ENCODE measurements around the gene CCDC83.

The CCDC83 gene

GRCh38 chr11:85869781-85870180, 14.6 kb downstream of the CCDC83 start:
- no peak overlapping the region for H3K4me3 ChIP-seq (ENCODE audit: low read length)
- no peak for DNase-seq (ENCODE audit: low read depth, low spot score)

GRCh38 chr11:85874265-85874664, 19.1 kb downstream of the CCDC83 start:
- no peak overlapping the region for H3K4me3 ChIP-seq (ENCODE audit: low read length)
- DNase-seq (ENCODE audit: low read depth, low spot score): no peak

- no peak overlapping the region for H3K4me3 ChIP-seq (ENCODE audit: low read length)
- no peak for DNase-seq (ENCODE audit: low read depth, low spot score)
Measured at GRCh38 chr11:85875505-85875904, 20.3 kb downstream of the CCDC83 start.

- DNase-seq (ENCODE audit: low read depth, low spot score): no peak
- no peak overlapping the region for H3K4me3 ChIP-seq (ENCODE audit: low read length)
Measured at GRCh38 chr11:85884581-85885021, 29.4 kb downstream of the CCDC83 start.

GRCh38 chr11:85886089-85887056, 31.2 kb downstream of the CCDC83 start:
- no peak overlapping the region for H3K4me3 ChIP-seq (ENCODE audit: low read length)
- no peak for DNase-seq (ENCODE audit: low read depth, low spot score)

- no peak for DNase-seq (ENCODE audit: low read depth, low spot score)
- H3K4me3 ChIP-seq (ENCODE audit: low read length): no peak overlapping the region
Measured at GRCh38 chr11:85889108-85889507, 33.9 kb downstream of the CCDC83 start.

GRCh38 chr11:85889676-85890579, 34.7 kb downstream of the CCDC83 start:
- no peak for DNase-seq (ENCODE audit: low read depth, low spot score)
- H3K4me3 ChIP-seq (ENCODE audit: low read length): no peak overlapping the region

- no peak for DNase-seq (ENCODE audit: low read depth, low spot score)
- H3K4me3 ChIP-seq (ENCODE audit: low read length): no peak overlapping the region
Measured at GRCh38 chr11:85893395-85893794, 38.2 kb downstream of the CCDC83 start.

- H3K4me3 ChIP-seq (ENCODE audit: low read length): no peak overlapping the region
- DNase-seq (ENCODE audit: low read depth, low spot score): no peak
Measured at GRCh38 chr11:85896876-85897275, 41.7 kb downstream of the CCDC83 start.

- no peak overlapping the region for H3K4me3 ChIP-seq (ENCODE audit: low read length)
- no peak for DNase-seq (ENCODE audit: low read depth, low spot score)
Measured at GRCh38 chr11:85898456-85898855, 43.3 kb downstream of the CCDC83 start.

GRCh38 chr11:85902353-85902752, 47.2 kb downstream of the CCDC83 start:
- H3K4me3 ChIP-seq (ENCODE audit: low read length): no peak overlapping the region
- no peak for DNase-seq (ENCODE audit: low read depth, low spot score)

- no peak overlapping the region for H3K4me3 ChIP-seq (ENCODE audit: low read length)
- DNase-seq (ENCODE audit: low read depth, low spot score): no peak
Measured at GRCh38 chr11:85903406-85903805, 48.2 kb downstream of the CCDC83 start.

GRCh38 chr11:85903811-85904210, 48.6 kb downstream of the CCDC83 start:
- H3K4me3 ChIP-seq (ENCODE audit: low read length): no peak overlapping the region
- DNase-seq (ENCODE audit: low read depth, low spot score): no peak

- DNase-seq (ENCODE audit: low read depth, low spot score): no peak
Measured at GRCh38 chr11:85912414-85912813, 57.2 kb downstream of the CCDC83 start.

GRCh38 chr11:85913513-85913912, 58.3 kb downstream of the CCDC83 start:
- H3K4me3 ChIP-seq (ENCODE audit: low read length): no peak overlapping the region
- DNase-seq (ENCODE audit: low read depth, low spot score): no peak

More at GRCh38 chr11:85912414-85912813, 57.2 kb downstream of the CCDC83 start:
- H3K4me3 ChIP-seq (ENCODE audit: low read length): no peak overlapping the region

- no peak overlapping the region for H3K4me3 ChIP-seq (ENCODE audit: low read length)
Measured at GRCh38 chr11:85914425-85914824, 59.2 kb downstream of the CCDC83 start.

GRCh38 chr11:85918910-85919794, 64.0 kb downstream of the CCDC83 start:
- no peak for DNase-seq (ENCODE audit: low read depth, low spot score)

More at GRCh38 chr11:85914425-85914824, 59.2 kb downstream of the CCDC83 start:
- no peak for DNase-seq (ENCODE audit: low read depth, low spot score)

GRCh38 chr11:85922367-85922766, 67.2 kb downstream of the CCDC83 start:
- no peak overlapping the region for H3K4me3 ChIP-seq (ENCODE audit: low read length)
- peak; percentile 47 for DNase-seq (ENCODE audit: low read depth, low spot score)

More at GRCh38 chr11:85918910-85919794, 64.0 kb downstream of the CCDC83 start:
- H3K4me3 ChIP-seq (ENCODE audit: low read length): no peak overlapping the region

GRCh38 chr11:85923455-85923854, 68.3 kb downstream of the CCDC83 start:
- H3K4me3 ChIP-seq (ENCODE audit: low read length): no peak overlapping the region
- DNase-seq (ENCODE audit: low read depth, low spot score): no peak
